Trophoblast cell (in vitro differentiated cells and primary cell): ENCODE measurements around the gene MED14.

ENCODE experiments used
- DNase-seq, 2 donors: peaks; one replicate each; pipeline ENCODE4 v3.0.0-alpha.2; 2016
- H2AFZ ChIP-seq: 2 replicates; pipeline ENCODE4 v1.6.1; 2013; ENCODE audit warnings: low read length, moderate library complexity, mild to moderate bottlenecking; ENCODE audit not compliant: insufficient read depth, poor library complexity
- H2AK5ac ChIP-seq: 2 replicates; pipeline ENCODE4 v1.6.1; 2013; ENCODE audit warnings: mild to moderate bottlenecking, low read length
- H2BK120ac ChIP-seq: 2 replicates; pipeline ENCODE4 v1.6.1; 2013; ENCODE audit warnings: low read length, mild to moderate bottlenecking, moderate library complexity; ENCODE audit not compliant: insufficient read depth, poor library complexity
- H2BK12ac ChIP-seq: 2 replicates; pipeline ENCODE4 v1.6.1; 2013; ENCODE audit warnings: mild to moderate bottlenecking, low read length, moderate library complexity
- H2BK5ac ChIP-seq: 2 replicates; pipeline ENCODE4 v1.6.1; 2013; ENCODE audit warnings: low read length, low read depth, moderate library complexity, mild to moderate bottlenecking; ENCODE audit not compliant: poor library complexity
- H3K14ac ChIP-seq: 2 replicates; pipeline ENCODE4 v1.6.1; 2013; ENCODE audit warnings: mild to moderate bottlenecking, low read length
- H3K18ac ChIP-seq: 2 replicates; pipeline ENCODE4 v1.6.1; 2013; ENCODE audit warnings: mild to moderate bottlenecking, low read length
- H3K23ac ChIP-seq: 2 replicates; pipeline ENCODE4 v1.6.1; 2013; ENCODE audit warnings: low read length
- H3K27ac ChIP-seq: 2 replicates; pipeline ENCODE4 v1.5.1; 2013; ENCODE audit warnings: low read depth, mild to moderate bottlenecking, inconsistent platforms, low read length, moderate library complexity
- H3K27me3 ChIP-seq: 2 replicates; pipeline ENCODE4 v1.6.1; 2013; ENCODE audit warnings: inconsistent platforms, mild to moderate bottlenecking, low read length, moderate library complexity; ENCODE audit not compliant: insufficient read depth
- H3K36me3 ChIP-seq, 2 experiments: 1 replicate in 1 of 2; 2 replicates in 1 of 2; pipeline ENCODE4 v1.6.1; 2013; ENCODE audit warnings: low read length in 2 of 2, mild to moderate bottlenecking in 2 of 2, moderate library complexity in 1 of 2; ENCODE audit not compliant: insufficient read depth in 2 of 2, control insufficient read depth in 1 of 2
- H3K4ac ChIP-seq: 2 replicates; pipeline ENCODE4 v1.6.1; 2013; ENCODE audit warnings: low read depth, mild to moderate bottlenecking, low read length, moderate library complexity
- H3K4me1 ChIP-seq, 2 experiments: 1 replicate in 1 of 2; 2 replicates in 1 of 2; pipeline ENCODE4 v1.6.1; 2013; ENCODE audit warnings: low read length in 2 of 2, mild to moderate bottlenecking in 2 of 2, moderate library complexity in 1 of 2; ENCODE audit not compliant: insufficient read depth in 2 of 2, control insufficient read depth in 1 of 2
- H3K4me2 ChIP-seq: 2 replicates; pipeline ENCODE4 v1.6.1; 2013; ENCODE audit warnings: inconsistent platforms, mild to moderate bottlenecking, low read length, moderate library complexity
- H3K4me3 ChIP-seq: 2 replicates; pipeline ENCODE4 v1.5.1; 2013; ENCODE audit warnings: mild to moderate bottlenecking, low read depth, low read length, inconsistent platforms
- H3K79me1 ChIP-seq: one replicate; pipeline ENCODE4 v1.6.1; 2013; ENCODE audit warnings: low read length
- H3K79me2 ChIP-seq: 2 replicates; pipeline ENCODE4 v1.6.1; 2013; ENCODE audit warnings: low read length, mild to moderate bottlenecking; ENCODE audit not compliant: control insufficient read depth, insufficient read depth, poor library complexity
- H3K9ac ChIP-seq: 2 replicates; pipeline ENCODE4 v1.6.1; 2013; ENCODE audit warnings: mild to moderate bottlenecking, low read length
- H3K9me3 ChIP-seq: 2 replicates; pipeline ENCODE4 v1.6.1; 2013; ENCODE audit warnings: low read depth, mild to moderate bottlenecking, control low read depth, inconsistent platforms, low read length; ENCODE audit not compliant: insufficient read depth
- H4K12ac ChIP-seq: 2 replicates; pipeline ENCODE4 v1.6.1; 2013; ENCODE audit warnings: low read depth, mild to moderate bottlenecking, low read length, moderate library complexity
- H4K8ac ChIP-seq: 2 replicates; pipeline ENCODE4 v1.6.1; 2013; ENCODE audit warnings: low read depth, mild to moderate bottlenecking, low read length, moderate library complexity
- H4K91ac ChIP-seq: one replicate; pipeline ENCODE4 v1.6.1; 2013; ENCODE audit warnings: low read depth, mild to moderate bottlenecking, low read length, moderate library complexity
- WGBS: extraction: QIAGEN DNeasy Blood & Tissue Kit; methylation state at CpG from one replicate; pipeline ENCODE4 v1.1.7; 2013; ENCODE audit warnings: missing lambda C conversion rate; ENCODE audit not compliant: insufficient read length, insufficient coverage; ENCODE audit errors: extremely low coverage; 5-methylcytosine and 5-hydroxymethylcytosine counted together

MED14 gene

DNA sequence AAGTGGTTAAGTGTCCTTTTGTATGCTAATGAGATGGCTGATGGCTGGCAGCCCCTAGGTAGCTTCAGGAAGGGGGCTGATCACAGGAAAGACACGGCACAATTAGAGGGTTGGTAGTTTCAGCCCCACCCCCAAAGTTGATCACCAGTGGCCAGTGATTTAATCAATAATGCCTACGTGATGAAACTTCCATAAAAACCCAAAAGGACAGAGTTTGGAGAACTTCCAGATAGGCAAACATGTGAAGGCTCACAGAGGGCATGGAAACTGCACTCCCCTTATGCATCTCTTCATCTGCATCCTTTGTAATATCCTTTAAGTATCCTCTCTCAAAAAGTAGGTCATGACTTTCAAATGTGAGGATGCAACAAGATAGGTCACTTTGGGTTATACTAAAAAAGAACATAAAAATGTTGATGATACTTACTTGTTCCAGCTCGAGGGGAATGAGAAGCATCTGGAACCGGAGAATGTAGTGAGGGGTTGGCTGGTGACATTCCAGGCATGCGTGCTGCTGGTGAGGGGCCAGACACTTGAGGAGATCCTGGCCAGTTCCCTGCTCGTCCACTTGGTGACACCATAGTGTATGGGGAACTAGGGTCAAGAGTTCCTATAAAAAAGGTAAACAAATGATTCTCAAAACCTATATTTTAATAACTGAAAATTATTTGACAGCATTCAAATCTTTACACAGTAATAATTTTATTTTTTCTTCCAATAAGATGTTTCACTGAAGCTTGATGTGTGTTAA, 71.3 kb downstream of the MED14 start:
- Histone ChIP-seq H3K4ac (no peak overlapping the region), H4K8ac (no peak overlapping the region), H3K18ac (no peak overlapping the region), H3K14ac (no peak overlapping the region), H3K9me3 (no peaks in the 10 kb centered on the region), H2AFZ (no peak overlapping the region), H3K4me3 (no peak overlapping the region), H3K36me3 (peaks cover 18 to 26% of the 10 kb centered on the region in 2 experiments), H3K23ac (no peak overlapping the region), H4K91ac (no peak overlapping the region), H2AK5ac (no peak overlapping the region), H3K27ac (no peak overlapping the region), H3K79me2 (no peaks in the 10 kb centered on the region), H3K4me2 (no peak overlapping the region), H4K12ac (no peak overlapping the region), H3K79me1 (no peaks in the 10 kb centered on the region), H3K27me3 (no peaks in the 10 kb centered on the region), H3K4me1 (no peaks in the 10 kb centered on the region), H2BK5ac (no peak overlapping the region), H3K9ac (no peak overlapping the region), H2BK12ac (no peak overlapping the region), H2BK120ac (no peak overlapping the region)
- DNase-seq = peak; percentile 13 to 48
- no CpG with 5 or more reads among the region's 6 CpGs for WGBS

DNA sequence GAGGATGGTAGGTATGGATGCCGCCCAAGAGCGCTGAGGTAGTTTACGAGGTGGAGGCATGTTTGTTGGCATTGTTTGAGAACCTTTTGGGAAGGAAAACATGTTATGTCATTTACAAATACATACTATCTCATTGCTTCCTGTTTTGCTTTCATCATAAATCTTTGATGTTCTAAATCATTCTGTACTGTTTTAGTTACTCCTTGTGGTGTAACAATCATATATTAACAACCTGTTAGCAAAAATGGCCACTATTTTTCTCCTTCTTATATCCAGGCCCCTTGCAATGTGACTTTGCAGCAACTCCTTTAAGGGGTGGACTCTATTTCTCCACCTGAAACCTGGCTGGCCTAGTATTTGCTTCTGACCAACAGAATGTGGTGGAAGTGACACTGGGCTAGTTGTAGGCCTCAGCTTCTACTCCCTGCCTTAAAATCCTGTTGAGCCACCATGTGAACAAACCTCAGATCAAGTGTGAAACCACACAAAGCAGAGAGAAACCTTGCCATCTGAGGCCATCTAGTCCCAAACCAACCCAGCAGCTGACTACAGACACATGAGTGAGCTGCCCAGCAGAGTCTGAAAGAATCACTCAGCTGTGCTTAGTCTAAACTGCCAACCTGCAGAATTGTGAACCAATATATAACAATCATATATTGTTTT, 72.1 kb downstream of the MED14 start:
- WGBS = no CpG with 5 or more reads among the region's 3 CpGs
- Histone ChIP-seq H3K79me1 (no peaks in the 10 kb centered on the region), H3K23ac (no peak overlapping the region), H3K27me3 (no peaks in the 10 kb centered on the region), H2AFZ (no peak overlapping the region), H2BK120ac (no peak overlapping the region), H3K9ac (no peak overlapping the region), H3K18ac (no peak overlapping the region), H4K8ac (no peak overlapping the region), H3K4me3 (no peak overlapping the region), H3K36me3 (peaks cover 19 to 28% of the 10 kb centered on the region in 2 experiments), H3K4me1 (no peaks in the 10 kb centered on the region), H2AK5ac (no peak overlapping the region), H2BK5ac (no peak overlapping the region), H3K79me2 (no peaks in the 10 kb centered on the region), H3K4me2 (no peak overlapping the region), H4K91ac (no peak overlapping the region), H3K9me3 (no peaks in the 10 kb centered on the region), H3K4ac (no peak overlapping the region), H2BK12ac (no peak overlapping the region), H3K14ac (no peak overlapping the region), H3K27ac (no peak overlapping the region), H4K12ac (no peak overlapping the region)
- DNase-seq = no peak

DNA sequence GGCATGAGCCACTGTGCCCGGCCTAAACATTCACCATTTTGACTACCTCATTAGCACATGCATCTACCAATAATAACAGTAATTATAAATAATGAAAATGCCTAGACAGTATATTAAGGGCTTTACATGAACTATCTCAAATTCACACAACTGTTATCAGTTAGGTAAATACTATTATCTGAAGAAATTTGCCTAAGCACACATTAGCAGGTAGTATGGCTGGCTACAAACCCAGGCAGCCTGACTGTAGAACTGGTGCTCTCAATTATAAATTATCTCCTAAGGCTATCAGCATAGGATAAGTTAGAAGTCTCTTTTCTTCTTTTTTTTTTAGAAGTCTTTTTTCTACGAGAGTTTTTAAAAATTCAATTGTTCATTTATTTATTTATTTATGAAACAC, 73.9 kb downstream of the MED14 start:
- no peaks in the 10 kb centered on the region for H3K9me3 ChIP-seq
- H3K36me3 ChIP-seq = peaks cover 23 to 24% of the 10 kb centered on the region in 2 experiments
- H4K8ac ChIP-seq = no peak overlapping the region
- H3K4me1 ChIP-seq = no peaks in the 10 kb centered on the region
- DNase-seq = no peak
- no peak overlapping the region for H2AK5ac ChIP-seq
- H2BK5ac ChIP-seq = no peak overlapping the region
- H3K27me3 ChIP-seq = no peaks in the 10 kb centered on the region
- no peak overlapping the region for H3K23ac ChIP-seq
- WGBS = no CpG with 5 or more reads among the region's 2 CpGs
- no peak overlapping the region for H2AFZ ChIP-seq
- no peak overlapping the region for H4K91ac ChIP-seq
- no peak overlapping the region for H2BK12ac ChIP-seq
- no peak overlapping the region for H3K18ac ChIP-seq
- H2BK120ac ChIP-seq = no peak overlapping the region
- no peak overlapping the region for H3K9ac ChIP-seq
- no peak overlapping the region for H3K14ac ChIP-seq
- no peak overlapping the region for H3K4me2 ChIP-seq
- no peak overlapping the region for H3K27ac ChIP-seq
- H4K12ac ChIP-seq = no peak overlapping the region
- no peak overlapping the region for H3K4me3 ChIP-seq
- H3K4ac ChIP-seq = no peak overlapping the region
- no peaks in the 10 kb centered on the region for H3K79me1 ChIP-seq
- H3K79me2 ChIP-seq = no peaks in the 10 kb centered on the region

DNA sequence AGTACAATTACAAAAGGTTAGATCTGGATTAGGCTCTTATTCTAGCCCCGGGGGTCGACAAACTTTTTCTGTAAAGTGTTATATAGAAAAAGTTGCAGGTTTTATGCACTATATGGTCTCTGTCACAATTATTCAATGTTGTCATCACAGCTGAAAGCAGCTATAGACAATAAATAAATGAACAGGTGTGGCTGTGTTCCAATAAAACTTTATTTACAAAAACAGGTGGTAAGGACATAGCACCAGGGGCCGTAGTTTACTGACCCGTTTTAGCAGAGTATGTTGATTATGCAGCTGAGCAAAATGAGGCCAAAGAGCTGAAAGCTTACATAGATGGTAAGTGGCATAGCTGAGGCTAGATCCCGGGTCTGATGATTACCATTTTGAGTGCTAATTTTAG, 75.0 kb downstream of the MED14 start:
- no CpG with 5 or more reads among the region's 5 CpGs for WGBS
- H3K4ac ChIP-seq = no peak overlapping the region

More for the DNA sequence above, 75.0 kb downstream of the MED14 start:
- H3K27ac ChIP-seq = no peak overlapping the region
- H2BK5ac ChIP-seq = no peak overlapping the region
- no peak overlapping the region for H2AK5ac ChIP-seq
- DNase-seq = no peak
- H3K14ac ChIP-seq = no peak overlapping the region
- H2AFZ ChIP-seq = no peak overlapping the region
- H3K4me3 ChIP-seq = no peak overlapping the region
- H3K18ac ChIP-seq = no peak overlapping the region
- H3K9ac ChIP-seq = no peak overlapping the region
- H3K79me2 ChIP-seq = no peaks in the 10 kb centered on the region
- H4K91ac ChIP-seq = no peak overlapping the region
- H2BK12ac ChIP-seq = no peak overlapping the region
- H3K23ac ChIP-seq = no peak overlapping the region
- H3K27me3 ChIP-seq = no peaks in the 10 kb centered on the region
- H2BK120ac ChIP-seq = no peak overlapping the region
- no peaks in the 10 kb centered on the region for H3K9me3 ChIP-seq
- no peaks in the 10 kb centered on the region for H3K79me1 ChIP-seq
- H4K12ac ChIP-seq = no peak overlapping the region
- H3K36me3 ChIP-seq = peaks cover 21 to 22% of the 10 kb centered on the region in 2 experiments
- no peaks in the 10 kb centered on the region for H3K4me1 ChIP-seq
- no peak overlapping the region for H4K8ac ChIP-seq
- H3K4me2 ChIP-seq = no peak overlapping the region
